HepG2 (cell line): Measurements from ENCODE around the gene BRD1. TPM values are rescaled to one million over a fixed set of nuclear protein-coding genes. Genes with fewer than 3 reads are reported as not detected.

Source experiments
- CREB1 ChIP-seq, 2 experiments: fragments of 450-650 bp in 1 of 2; IDR thresholded peaks; 2 replicates each; pipeline ENCODE4 v1.6.1; 2016 to 2017; ENCODE audit warnings: control low read depth in 1 of 2, mild to moderate bottlenecking in 1 of 2, missing compliant biosample characterization in 1 of 2, missing genetic modification characterization in 1 of 2
- ETV6 ChIP-seq: sonication (generic); formaldehyde crosslinking; conservative IDR thresholded peaks from 2 replicates; pipeline ENCODE4 v1.4.0; 2020; ENCODE audit warnings: missing genetic modification reagents
- MLLT10 ChIP-seq: sonication (generic); formaldehyde crosslinking; IDR thresholded peaks from 2 replicates; pipeline ENCODE4 v1.4.0; 2020; ENCODE audit warnings: missing genetic modification reagents
- PHF21A ChIP-seq: sonication (generic); formaldehyde crosslinking; IDR thresholded peaks from 2 replicates; pipeline ENCODE4 v1.5.0; 2020; ENCODE audit warnings: mild to moderate bottlenecking, missing genetic modification reagents
- RFXANK ChIP-seq: IDR thresholded peaks from 2 replicates; pipeline ENCODE4 v1.6.1; 2016
- SIN3A ChIP-seq: IDR thresholded peaks from 2 replicates; pipeline ENCODE4 v1.6.1; 2011; ENCODE audit warnings: low read depth, mild to moderate bottlenecking, control low read depth, low read length, borderline replicate concordance
- SIN3B ChIP-seq: fragments of 150-350 bp; IDR thresholded peaks from 2 replicates; pipeline ENCODE4 v1.6.1; 2014; ENCODE audit warnings: low read length
- SP1 ChIP-seq, 2 experiments: fragments of 450-650 bp in 1 of 2; sonication (generic) in 1 of 2; formaldehyde crosslinking in 1 of 2; IDR thresholded peaks; 2 replicates each; pipeline versions ENCODE4 v1.4.0 to v1.6.1; 2016 to 2020; ENCODE audit warnings: missing genetic modification reagents in 1 of 2
- SP4 ChIP-seq: sonication (generic); formaldehyde crosslinking; IDR thresholded peaks from 2 replicates; pipeline ENCODE4 v1.8.1; 2023; ENCODE audit warnings: mild to moderate bottlenecking, missing genetic modification reagents
- TCF7 ChIP-seq: sonication (generic); IDR thresholded peaks from 2 replicates; pipeline ENCODE4 v1.6.1; 2016; ENCODE audit warnings: antibody characterized with exemption, low read depth
- TMF1 ChIP-seq: sonication (generic); formaldehyde crosslinking; IDR thresholded peaks from 2 replicates; pipeline ENCODE4 v1.8.1; 2022; ENCODE audit warnings: low read depth, missing genetic modification reagents
- WIZ ChIP-seq: sonication (generic); formaldehyde crosslinking; IDR thresholded peaks from 2 replicates; pipeline ENCODE4 v1.5.1; 2020; ENCODE audit warnings: mild to moderate bottlenecking, missing genetic modification reagents
- ZBTB38 ChIP-seq: sonication (generic); formaldehyde crosslinking; IDR thresholded peaks from 2 replicates; pipeline ENCODE4 v1.5.1; 2020; ENCODE audit warnings: mild to moderate bottlenecking, missing genetic modification reagents
- ZFP1 ChIP-seq: IDR thresholded peaks from 2 replicates; pipeline ENCODE4 v1.6.1; 2016
- ZNF264 ChIP-seq: sonication (generic); formaldehyde crosslinking; IDR thresholded peaks from 2 replicates; pipeline ENCODE4 v1.4.0; 2020; ENCODE audit warnings: missing genetic modification reagents
- ZNF510 ChIP-seq: sonication (generic); formaldehyde crosslinking; IDR thresholded peaks from 2 replicates; pipeline ENCODE4 v1.4.0; 2020; ENCODE audit warnings: low read depth, mild to moderate bottlenecking, missing genetic modification reagents
- ZNF598 ChIP-seq: sonication (generic); formaldehyde crosslinking; IDR thresholded peaks from 2 replicates; pipeline ENCODE4 v1.5.1; 2020; ENCODE audit warnings: mild to moderate bottlenecking, missing genetic modification reagents, borderline replicate concordance
- ZNF670 ChIP-seq: sonication (generic); formaldehyde crosslinking; IDR thresholded peaks from 2 replicates; pipeline ENCODE4 v1.8.0; 2022; ENCODE audit warnings: mild to moderate bottlenecking, missing genetic modification reagents, borderline replicate concordance
- ZNF75D ChIP-seq: sonication (generic); formaldehyde crosslinking; IDR thresholded peaks from 2 replicates; pipeline ENCODE4 v1.8.1; 2023; ENCODE audit warnings: missing genetic modification reagents, mild to moderate bottlenecking, borderline replicate concordance
- ZNF772 ChIP-seq: sonication (generic); formaldehyde crosslinking; IDR thresholded peaks from 2 replicates; pipeline ENCODE4 v1.5.0; 2020; ENCODE audit warnings: mild to moderate bottlenecking, missing genetic modification reagents
- polyA plus RNA-seq, 8 experiments: library from polyadenylated mRNA; depleted of rRNA in 3 of 8; stranded (reverse) in 7 of 8; unstranded in 1 of 8; fragments of >200 nt; fragmentation: Illumina TruSeq in 4 of 8; extraction: Trizol in 4 of 8; gene quantifications; 2 replicates each; pipeline versions ENCODE4 v1.2.1 to v1.2.3, GENCODE V29; 2011 to 2016; ENCODE audit warnings: low read depth in 4 of 8, missing spikeins in 1 of 8, mixed read lengths in 1 of 8; ENCODE audit not compliant: insufficient read depth in 1 of 8
- total RNA-seq, 5 experiments: library from RNA; depleted of rRNA; stranded (reverse); fragments of >200 nt; fragmentation: Illumina TruSeq; extraction: Trizol; gene quantifications; 2 replicates each; pipeline ENCODE4 v1.2.3, GENCODE V29; 2016; ENCODE audit warnings: low read depth in 1 of 5
- TF ChIP-seq, protein P1 (sequence below): sonication (generic); formaldehyde crosslinking; IDR thresholded peaks from 2 replicates; pipeline ENCODE4 v1.8.1; 2022; ENCODE audit warnings: mild to moderate bottlenecking, missing genetic modification reagents
- TF ChIP-seq, protein P2 (sequence below): sonication (generic); formaldehyde crosslinking; IDR thresholded peaks from 2 replicates; pipeline ENCODE4 v1.8.1; 2023; ENCODE audit warnings: mild to moderate bottlenecking, missing genetic modification reagents, borderline replicate concordance
- TF ChIP-seq, protein P3 (sequence below): sonication (generic); formaldehyde crosslinking; IDR thresholded peaks from 2 replicates; pipeline ENCODE4 v1.5.1; 2020; ENCODE audit warnings: missing genetic modification reagents, mild to moderate bottlenecking, borderline replicate concordance
- TF ChIP-seq, protein P4 (sequence below): sonication (generic); formaldehyde crosslinking; IDR thresholded peaks from 2 replicates; pipeline ENCODE4 v1.5.1; 2020; ENCODE audit warnings: missing genetic modification reagents, mild to moderate bottlenecking, borderline replicate concordance
- TF ChIP-seq, protein P5 (sequence below): sonication (generic); formaldehyde crosslinking; IDR thresholded peaks from 2 replicates; pipeline ENCODE4 v1.4.0; 2020; ENCODE audit warnings: low read depth, mild to moderate bottlenecking, missing genetic modification reagents

Gene BRD1
- total and polyA plus RNA-seq, 2 of the 13 experiments (the other 11 are each of a cell fraction or from before 2014, with no cell fraction given) = 5.1 to 12.0 TPM

DNA sequence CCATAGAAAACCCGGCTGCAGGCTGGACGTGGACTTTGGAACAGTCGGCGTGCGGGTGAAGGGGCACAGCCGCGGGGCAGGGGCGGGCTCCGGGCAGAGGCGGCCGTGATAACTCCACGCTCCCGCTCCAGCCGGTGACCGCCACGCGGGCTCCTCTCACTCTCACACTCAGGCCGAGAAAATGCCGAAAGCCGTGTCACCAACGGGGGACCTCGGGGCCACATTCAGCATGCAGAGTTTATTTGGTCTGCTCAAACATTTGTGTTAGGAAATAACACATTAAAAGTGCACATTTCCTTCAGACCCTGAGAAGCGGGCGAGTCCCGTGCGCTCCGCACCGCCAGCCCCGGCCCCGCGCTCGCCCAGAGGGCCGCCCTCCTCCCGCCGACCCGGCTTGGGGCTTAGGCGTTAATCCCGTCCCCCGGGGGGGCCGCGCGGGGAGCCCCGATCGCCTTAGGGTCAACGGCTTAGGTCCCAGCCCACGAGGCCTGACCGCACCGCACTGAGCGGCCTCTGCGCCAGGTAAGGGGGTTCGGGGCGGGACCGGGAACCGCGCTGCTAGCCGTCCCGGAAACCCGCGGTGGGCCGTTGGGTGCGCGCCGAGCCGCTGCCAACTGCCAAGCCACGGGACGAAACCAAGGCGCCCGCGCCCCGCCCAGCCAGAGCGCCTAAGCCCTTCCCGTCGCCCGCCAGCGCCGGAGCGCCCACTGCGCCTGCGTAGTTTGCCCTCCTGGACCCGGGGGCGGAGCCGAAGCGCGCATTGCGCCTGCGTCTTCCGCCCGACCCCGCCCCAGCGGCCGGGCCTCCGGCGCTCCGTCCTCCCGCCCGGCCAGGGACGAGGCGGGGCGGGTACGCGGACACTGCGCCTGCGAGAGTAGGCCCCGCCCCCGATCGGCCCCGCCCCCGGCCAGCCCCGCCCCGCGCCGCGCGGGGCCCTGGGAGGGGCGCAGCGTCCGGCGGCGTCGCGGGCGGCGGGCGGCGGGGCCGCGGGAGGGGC lies 25.5 kb upstream of the BRD1 start, which contains the start of gene ZBED4 (continued):
- TF ChIP-seq CREB1 (IDR thresholded peaks at IDR 0.05) (no peak), CREB1 (CRISPR knock-in tag; IDR thresholded peaks at IDR 0.05) (no peak), SP1 (IDR thresholded peaks at IDR 0.05) (no peak), SP1 (CRISPR knock-in tag; IDR thresholded peaks at IDR 0.05) (no peak; the same call in 1 of the 2 replicates), SP4 (CRISPR knock-in tag) (peak; percentile 44; the same call in 1 of the 2 replicates), ZNF75D (no peak), ZNF670 (CRISPR knock-in tag) (peak; percentile 82), TMF1 (CRISPR knock-in tag) (peak; percentile 73; the same call in 1 of the 2 replicates), TCF7 (no peak), ZNF264 (no peak), MLLT10 (CRISPR knock-in tag) (no peak), ZBTB38 (CRISPR knock-in tag) (peak; percentile 72; the same call in 1 of the 2 replicates), ZNF772 (peak; percentile 74; the same call in 1 of the 2 replicates), ZFP1 (CRISPR knock-in tag) (no peak), ETV6 (peak; percentile 71; the same call in 1 of the 2 replicates), SIN3B (no peak), PHF21A (peak; percentile 88), RFXANK (CRISPR knock-in tag) (no peak), ZNF598 (CRISPR knock-in tag) (peak; percentile 73; the same call in 1 of the 2 replicates), WIZ (0 out of 2 replicates have a peak, but pooled peaks have one; percentile 54), SIN3A (peak; percentile 31; the same call in 1 of the 2 replicates), ZNF510 (CRISPR knock-in tag) (no peak)
- TF ChIP-seq, protein P1, sequence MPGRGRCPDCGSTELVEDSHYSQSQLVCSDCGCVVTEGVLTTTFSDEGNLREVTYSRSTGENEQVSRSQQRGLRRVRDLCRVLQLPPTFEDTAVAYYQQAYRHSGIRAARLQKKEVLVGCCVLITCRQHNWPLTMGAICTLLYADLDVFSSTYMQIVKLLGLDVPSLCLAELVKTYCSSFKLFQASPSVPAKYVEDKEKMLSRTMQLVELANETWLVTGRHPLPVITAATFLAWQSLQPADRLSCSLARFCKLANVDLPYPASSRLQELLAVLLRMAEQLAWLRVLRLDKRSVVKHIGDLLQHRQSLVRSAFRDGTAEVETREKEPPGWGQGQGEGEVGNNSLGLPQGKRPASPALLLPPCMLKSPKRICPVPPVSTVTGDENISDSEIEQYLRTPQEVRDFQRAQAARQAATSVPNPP (CRISPR knock-in tag) = no peak
- TF ChIP-seq, protein P2, sequence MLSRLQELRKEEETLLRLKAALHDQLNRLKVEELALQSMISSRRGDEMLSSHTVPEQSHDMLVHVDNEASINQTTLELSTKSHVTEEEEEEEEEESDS = no peak
- TF ChIP-seq, protein P3, sequence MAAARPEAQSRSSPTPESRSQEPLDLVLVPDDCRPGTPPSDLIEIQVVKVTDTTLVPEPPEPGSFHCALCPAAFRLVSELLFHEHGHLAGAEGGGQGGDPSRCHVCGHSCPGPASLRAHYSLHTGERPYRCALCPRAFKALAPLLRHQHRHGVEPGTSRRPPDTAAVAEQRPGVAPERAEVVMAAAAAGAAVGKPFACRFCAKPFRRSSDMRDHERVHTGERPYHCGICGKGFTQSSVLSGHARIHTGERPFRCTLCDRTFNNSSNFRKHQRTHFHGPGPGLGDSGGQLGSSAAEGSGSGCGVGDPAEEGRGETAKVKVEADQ (CRISPR knock-in tag) = peak; percentile 56; the same call in 1 of the 2 replicates
- TF ChIP-seq, protein P4, sequence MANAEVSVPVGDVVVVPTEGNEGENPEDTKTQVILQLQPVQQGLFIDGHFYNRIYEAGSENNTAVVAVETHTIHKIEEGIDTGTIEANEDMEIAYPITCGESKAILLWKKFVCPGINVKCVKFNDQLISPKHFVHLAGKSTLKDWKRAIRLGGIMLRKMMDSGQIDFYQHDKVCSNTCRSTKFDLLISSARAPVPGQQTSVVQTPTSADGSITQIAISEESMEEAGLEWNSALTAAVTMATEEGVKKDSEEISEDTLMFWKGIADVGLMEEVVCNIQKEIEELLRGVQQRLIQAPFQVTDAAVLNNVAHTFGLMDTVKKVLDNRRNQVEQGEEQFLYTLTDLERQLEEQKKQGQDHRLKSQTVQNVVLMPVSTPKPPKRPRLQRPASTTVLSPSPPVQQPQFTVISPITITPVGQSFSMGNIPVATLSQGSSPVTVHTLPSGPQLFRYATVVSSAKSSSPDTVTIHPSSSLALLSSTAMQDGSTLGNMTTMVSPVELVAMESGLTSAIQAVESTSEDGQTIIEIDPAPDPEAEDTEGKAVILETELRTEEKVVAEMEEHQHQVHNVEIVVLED (CRISPR knock-in tag) = peak; percentile 67; the same call in 1 of the 2 replicates
- TF ChIP-seq, protein P5, sequence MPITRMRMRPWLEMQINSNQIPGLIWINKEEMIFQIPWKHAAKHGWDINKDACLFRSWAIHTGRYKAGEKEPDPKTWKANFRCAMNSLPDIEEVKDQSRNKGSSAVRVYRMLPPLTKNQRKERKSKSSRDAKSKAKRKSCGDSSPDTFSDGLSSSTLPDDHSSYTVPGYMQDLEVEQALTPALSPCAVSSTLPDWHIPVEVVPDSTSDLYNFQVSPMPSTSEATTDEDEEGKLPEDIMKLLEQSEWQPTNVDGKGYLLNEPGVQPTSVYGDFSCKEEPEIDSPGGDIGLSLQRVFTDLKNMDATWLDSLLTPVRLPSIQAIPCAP (CRISPR knock-in tag) = no peak
